NT2/D1 (cell line): Measurements from ENCODE around the gene CHORDC1.

Experiments
- YY1 ChIP-seq: IDR thresholded peaks from 2 replicates; pipeline ENCODE4 v1.6.1; 2011; ENCODE audit not compliant: insufficient read length, insufficient read depth
- ZNF274 ChIP-seq: IDR thresholded peaks from 2 replicates; pipeline ENCODE4 v1.6.1; 2011; ENCODE audit warnings: mild to moderate bottlenecking, low read depth, low read length

DNA sequence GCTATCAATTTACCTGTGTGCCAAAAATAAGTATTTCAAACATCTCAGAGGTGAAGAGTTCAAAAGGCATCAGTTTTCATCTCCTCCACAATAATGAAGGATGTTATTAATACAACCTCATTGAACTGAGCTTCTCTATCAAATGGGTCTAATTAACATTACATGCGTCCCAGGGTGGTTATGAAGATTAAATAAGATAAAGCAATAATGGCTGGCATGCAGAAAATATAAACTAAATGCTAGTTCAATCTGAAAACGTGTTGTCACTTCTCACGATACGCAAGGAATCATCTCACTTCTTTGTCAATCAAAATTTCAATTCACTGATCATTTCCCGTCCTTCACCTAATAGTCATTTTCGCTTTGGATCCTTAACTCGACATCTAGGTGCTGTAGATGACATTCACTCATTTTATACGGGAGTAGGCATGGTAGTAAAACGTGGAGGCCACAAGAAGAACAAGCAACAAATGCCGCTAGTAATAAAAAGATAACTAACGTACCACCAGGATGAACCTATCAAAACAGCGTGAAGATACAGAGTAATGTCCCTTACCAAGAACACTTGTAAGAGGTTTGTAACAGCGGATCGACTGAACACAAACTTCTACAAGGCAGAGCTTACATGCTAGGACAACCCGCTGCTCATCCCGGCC lies 918 bp downstream of the CHORDC1 start:
- TF ChIP-seq YY1 (no peak), ZNF274 (no peak)
